HepG2 (cell line): ENCODE data around the gene TNN. TPM values are rescaled to one million over a fixed set of nuclear protein-coding genes. Genes with fewer than 3 reads are reported as not detected.

ENCODE experiments used
- ATAC-seq: fragments of 200-7000 bp; cut with Tn5 transposase; 3 replicates; pipeline ENCODE4 v1.9.1; 2020; ENCODE audit warnings: mild to moderate bottlenecking, moderate library complexity
- BruUV-seq: library from RNA; stranded (reverse); fragments of 400-500 nt; replicated peaks from 2 replicates; lab custom pipeline; 2021; lab: Mats Ljungman, UMichigan
- CTCF ChIA-PET: fragments of 300-600 bp; formaldehyde crosslinking; extraction: SDS; loops from one replicate; lab custom pipeline; 2021; ENCODE audit warnings: low total read pairs, inconsistent platforms, low intra/inter-chr PET ratio; lab: Yijun Ruan, JAX
- POLR2A ChIA-PET: fragments of 350-600 bp; sonication (Branson Sonifier 250); formaldehyde crosslinking; loops from one replicate; lab custom pipeline; 2020; ENCODE audit warnings: antibody characterized with exemption, inconsistent platforms; lab: Yijun Ruan, JAX
- DNase-seq: peaks from one replicate; pipeline ENCODE4 v3.0.0-alpha.2; 2015; ENCODE audit warnings: low spot score
- FAIRE-seq: peaks from 3 replicates; lab custom pipeline; 2011; peaks lifted over from hg19 to GRCh38; lab: Jason Lieb, UNC
- H2AFZ ChIP-seq: one replicate; pipeline ENCODE4 v1.6.1; 2011; ENCODE audit warnings: low read length, inconsistent platforms
- H3K27ac ChIP-seq: fragments of 300-600 bp; 3 replicates; pipeline ENCODE4 v1.8.0; 2011; ENCODE audit warnings: mixed run types, mild to moderate bottlenecking, mixed read lengths, low read length, inconsistent platforms; ENCODE audit not compliant: insufficient read depth; ENCODE audit errors: extremely low read length
- H3K27me3 ChIP-seq, 2 experiments: fragments of 200-600 bp in 1 of 2; 2 replicates in 1 of 2; 3 replicates in 1 of 2; pipeline versions ENCODE4 v1.6.0 to v1.8.0; 2011; ENCODE audit warnings: low read length in 2 of 2, mild to moderate bottlenecking in 2 of 2, moderate library complexity in 2 of 2, inconsistent platforms in 1 of 2; ENCODE audit not compliant: insufficient read depth in 2 of 2, control insufficient read depth in 1 of 2
- H3K36me3 ChIP-seq, 2 experiments: fragments of 200-600 bp in 1 of 2; replicated peaks in 1 of 2; 2 replicates in 1 of 2; 3 replicates in 1 of 2; pipeline versions ENCODE4 v1.5.1 to v1.8.0; 2011; ENCODE audit warnings: low read length in 2 of 2, inconsistent platforms in 1 of 2; ENCODE audit not compliant: insufficient read depth in 2 of 2, control insufficient read depth in 1 of 2
- H3K4me1 ChIP-seq: 2 replicates; pipeline ENCODE4 v1.5.1; 2012; ENCODE audit warnings: low read length, inconsistent platforms; ENCODE audit not compliant: insufficient read depth
- H3K4me2 ChIP-seq: 2 replicates; pipeline ENCODE4 v1.6.0; 2011; ENCODE audit warnings: low read depth, low read length, inconsistent platforms
- H3K4me3 ChIP-seq, 3 experiments: fragments of 200-600 bp in 1 of 3; sonication (generic), shearing (Covaris generic) in 1 of 3; replicated peaks in 1 of 3; 2 replicates each; pipeline ENCODE4 v1.5.1; 2011 to 2016; ENCODE audit warnings: low read length in 3 of 3, inconsistent platforms in 2 of 3, low read depth in 2 of 3, mild to moderate bottlenecking in 2 of 3, control low read depth in 1 of 3, mixed read lengths in 1 of 3; ENCODE audit not compliant: insufficient read depth in 1 of 3
- H3K79me2 ChIP-seq: one replicate; pipeline ENCODE4 v1.6.1; 2011; ENCODE audit warnings: low read length, inconsistent platforms; ENCODE audit not compliant: insufficient read depth
- H3K9ac ChIP-seq: 2 replicates; pipeline ENCODE4 v1.6.0; 2011; ENCODE audit warnings: mild to moderate bottlenecking, low read depth, low read length, inconsistent platforms; ENCODE audit not compliant: insufficient read depth
- H3K9me3 ChIP-seq: 2 replicates; pipeline ENCODE4 v1.5.1; 2012; ENCODE audit warnings: mild to moderate bottlenecking, low read length
- H4K20me1 ChIP-seq: 2 replicates; pipeline ENCODE4 v1.6.0; 2011; ENCODE audit warnings: inconsistent platforms, mild to moderate bottlenecking, low read length, moderate library complexity; ENCODE audit not compliant: insufficient read depth
- CEBPG ChIP-seq: IDR thresholded peaks from 2 replicates; pipeline ENCODE4 v1.6.1; 2016
- ERF ChIP-seq: IDR thresholded peaks from 2 replicates; pipeline ENCODE4 v1.6.1; 2018; ENCODE audit warnings: missing biosample characterization, missing genetic modification reagents
- MIXL1 ChIP-seq: IDR thresholded peaks from 2 replicates; pipeline ENCODE4 v1.6.1; 2016
- YEATS4 ChIP-seq: sonication (generic); formaldehyde crosslinking; IDR thresholded peaks from 2 replicates; pipeline ENCODE4 v1.4.0; 2020; ENCODE audit warnings: missing genetic modification reagents, borderline replicate concordance
- WGBS: methylation state at CpG from one replicate; pipeline ENCODE4 v1.1.6; 2017; ENCODE audit warnings: low lambda C conversion rate; 5-methylcytosine and 5-hydroxymethylcytosine counted together
- in situ Hi-C: cut with HindIII; loops from 2 replicates; pipeline ENCODE4 v1.10.0; 2017; ENCODE audit warnings: low pct_unique_long_range_greater_than_20kb; ENCODE audit not compliant: extremely low pct_ligation_motif_present
- intact Hi-C: fragments of 100-400 bp; cut with micrococcal nuclease; formaldehyde crosslinking; loops from one replicate; pipeline ENCODE4 v1.10.0; 2022; ENCODE audit not compliant: unreplicated experiment
- polyA plus RNA-seq, 8 experiments: library from polyadenylated mRNA; depleted of rRNA in 3 of 8; stranded (reverse) in 7 of 8; unstranded in 1 of 8; fragments of >200 nt; fragmentation: Illumina TruSeq in 4 of 8; extraction: Trizol in 4 of 8; gene quantifications; 2 replicates each; pipeline versions ENCODE4 v1.2.1 to v1.2.3, GENCODE V29; 2011 to 2016; ENCODE audit warnings: low read depth in 4 of 8, missing spikeins in 1 of 8, mixed read lengths in 1 of 8; ENCODE audit not compliant: insufficient read depth in 1 of 8
- total RNA-seq, 5 experiments: library from RNA; depleted of rRNA; stranded (reverse); fragments of >200 nt; fragmentation: Illumina TruSeq; extraction: Trizol; gene quantifications; 2 replicates each; pipeline ENCODE4 v1.2.3, GENCODE V29; 2016; ENCODE audit warnings: low read depth in 1 of 5
- TF ChIP-seq, protein P1 (sequence below): sonication (generic); formaldehyde crosslinking; IDR thresholded peaks from 2 replicates; pipeline ENCODE4 v1.4.0; 2020; ENCODE audit warnings: missing genetic modification reagents
- TF ChIP-seq, protein P2 (sequence below): sonication (generic); formaldehyde crosslinking; IDR thresholded peaks from 2 replicates; pipeline ENCODE4 v1.8.0; 2023; ENCODE audit warnings: mild to moderate bottlenecking, missing genetic modification reagents
- TF ChIP-seq, protein P3 (sequence below): IDR thresholded peaks from 2 replicates; pipeline ENCODE4 v1.6.1; 2016; ENCODE audit warnings: low read depth, missing genetic modification reagents, missing compliant biosample characterization
- TF ChIP-seq, protein P4 (sequence below): IDR thresholded peaks from 2 replicates; pipeline ENCODE4 v1.6.1; 2016

Gene TNN
- total and polyA plus RNA-seq, 2 of the 13 experiments (the other 11 are each of a cell fraction or from before 2014, with no cell fraction given): not detected

DNA sequence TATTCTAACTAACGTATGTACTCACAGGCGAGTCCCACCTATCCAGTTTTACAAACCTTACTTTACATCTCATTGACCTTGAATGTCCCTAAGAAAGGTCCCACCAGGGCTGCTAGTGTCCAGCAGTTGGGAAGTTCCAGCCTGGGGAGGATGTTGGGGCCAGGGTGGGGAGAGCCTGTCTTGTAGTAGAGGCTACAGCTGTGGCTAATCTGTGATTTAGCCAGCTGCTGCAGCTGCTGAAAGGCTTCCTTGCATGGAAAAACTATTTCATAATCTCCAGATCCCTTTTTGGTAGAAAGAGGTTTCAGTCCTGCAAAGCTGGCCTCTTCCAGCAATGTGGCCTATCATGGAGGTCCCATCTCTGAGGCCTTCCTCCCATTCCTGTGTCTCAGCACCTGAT lies 23.1 kb downstream of the TNN start (continued):
- TF ChIP-seq, protein P1, sequence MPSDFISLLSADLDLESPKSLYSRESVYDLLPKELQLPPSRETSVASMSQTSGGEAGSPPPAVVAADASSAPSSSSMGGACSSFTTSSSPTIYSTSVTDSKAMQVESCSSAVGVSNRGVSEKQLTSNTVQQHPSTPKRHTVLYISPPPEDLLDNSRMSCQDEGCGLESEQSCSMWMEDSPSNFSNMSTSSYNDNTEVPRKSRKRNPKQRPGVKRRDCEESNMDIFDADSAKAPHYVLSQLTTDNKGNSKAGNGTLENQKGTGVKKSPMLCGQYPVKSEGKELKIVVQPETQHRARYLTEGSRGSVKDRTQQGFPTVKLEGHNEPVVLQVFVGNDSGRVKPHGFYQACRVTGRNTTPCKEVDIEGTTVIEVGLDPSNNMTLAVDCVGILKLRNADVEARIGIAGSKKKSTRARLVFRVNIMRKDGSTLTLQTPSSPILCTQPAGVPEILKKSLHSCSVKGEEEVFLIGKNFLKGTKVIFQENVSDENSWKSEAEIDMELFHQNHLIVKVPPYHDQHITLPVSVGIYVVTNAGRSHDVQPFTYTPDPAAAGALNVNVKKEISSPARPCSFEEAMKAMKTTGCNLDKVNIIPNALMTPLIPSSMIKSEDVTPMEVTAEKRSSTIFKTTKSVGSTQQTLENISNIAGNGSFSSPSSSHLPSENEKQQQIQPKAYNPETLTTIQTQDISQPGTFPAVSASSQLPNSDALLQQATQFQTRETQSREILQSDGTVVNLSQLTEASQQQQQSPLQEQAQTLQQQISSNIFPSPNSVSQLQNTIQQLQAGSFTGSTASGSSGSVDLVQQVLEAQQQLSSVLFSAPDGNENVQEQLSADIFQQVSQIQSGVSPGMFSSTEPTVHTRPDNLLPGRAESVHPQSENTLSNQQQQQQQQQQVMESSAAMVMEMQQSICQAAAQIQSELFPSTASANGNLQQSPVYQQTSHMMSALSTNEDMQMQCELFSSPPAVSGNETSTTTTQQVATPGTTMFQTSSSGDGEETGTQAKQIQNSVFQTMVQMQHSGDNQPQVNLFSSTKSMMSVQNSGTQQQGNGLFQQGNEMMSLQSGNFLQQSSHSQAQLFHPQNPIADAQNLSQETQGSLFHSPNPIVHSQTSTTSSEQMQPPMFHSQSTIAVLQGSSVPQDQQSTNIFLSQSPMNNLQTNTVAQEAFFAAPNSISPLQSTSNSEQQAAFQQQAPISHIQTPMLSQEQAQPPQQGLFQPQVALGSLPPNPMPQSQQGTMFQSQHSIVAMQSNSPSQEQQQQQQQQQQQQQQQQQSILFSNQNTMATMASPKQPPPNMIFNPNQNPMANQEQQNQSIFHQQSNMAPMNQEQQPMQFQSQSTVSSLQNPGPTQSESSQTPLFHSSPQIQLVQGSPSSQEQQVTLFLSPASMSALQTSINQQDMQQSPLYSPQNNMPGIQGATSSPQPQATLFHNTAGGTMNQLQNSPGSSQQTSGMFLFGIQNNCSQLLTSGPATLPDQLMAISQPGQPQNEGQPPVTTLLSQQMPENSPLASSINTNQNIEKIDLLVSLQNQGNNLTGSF (CRISPR knock-in tag): no peak

DNA sequence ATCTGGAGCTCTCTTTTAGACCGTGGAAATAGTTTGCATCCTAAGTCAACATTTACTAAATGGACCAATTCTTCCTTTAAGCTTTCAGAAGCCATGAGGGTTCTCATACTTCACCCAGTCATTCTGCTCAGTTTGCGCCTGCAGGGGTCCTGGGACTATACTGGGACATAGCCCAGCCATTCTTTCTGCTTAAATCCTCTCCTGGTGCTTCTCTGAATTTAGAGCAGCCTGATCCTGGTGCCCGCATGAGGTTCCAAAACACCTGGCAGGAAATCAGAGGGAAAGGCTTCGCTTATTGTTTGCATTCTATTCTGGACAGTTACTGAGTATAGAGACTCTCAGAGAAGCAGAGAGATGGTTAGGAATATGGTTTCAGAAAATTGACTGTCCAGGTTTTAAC lies 27.0 kb downstream of the TNN start:
- H3K27ac ChIP-seq: no peak overlapping the region
- TF ChIP-seq, protein P2, sequence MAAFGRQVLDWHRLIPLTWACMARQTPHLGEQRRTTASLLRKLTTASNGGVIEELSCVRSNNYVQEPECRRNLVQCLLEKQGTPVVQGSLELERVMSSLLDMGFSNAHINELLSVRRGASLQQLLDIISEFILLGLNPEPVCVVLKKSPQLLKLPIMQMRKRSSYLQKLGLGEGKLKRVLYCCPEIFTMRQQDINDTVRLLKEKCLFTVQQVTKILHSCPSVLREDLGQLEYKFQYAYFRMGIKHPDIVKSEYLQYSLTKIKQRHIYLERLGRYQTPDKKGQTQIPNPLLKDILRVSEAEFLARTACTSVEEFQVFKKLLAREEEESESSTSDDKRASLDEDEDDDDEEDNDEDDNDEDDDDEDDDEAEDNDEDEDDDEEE (CRISPR knock-in tag): no peak
- TF ChIP-seq, protein P3, sequence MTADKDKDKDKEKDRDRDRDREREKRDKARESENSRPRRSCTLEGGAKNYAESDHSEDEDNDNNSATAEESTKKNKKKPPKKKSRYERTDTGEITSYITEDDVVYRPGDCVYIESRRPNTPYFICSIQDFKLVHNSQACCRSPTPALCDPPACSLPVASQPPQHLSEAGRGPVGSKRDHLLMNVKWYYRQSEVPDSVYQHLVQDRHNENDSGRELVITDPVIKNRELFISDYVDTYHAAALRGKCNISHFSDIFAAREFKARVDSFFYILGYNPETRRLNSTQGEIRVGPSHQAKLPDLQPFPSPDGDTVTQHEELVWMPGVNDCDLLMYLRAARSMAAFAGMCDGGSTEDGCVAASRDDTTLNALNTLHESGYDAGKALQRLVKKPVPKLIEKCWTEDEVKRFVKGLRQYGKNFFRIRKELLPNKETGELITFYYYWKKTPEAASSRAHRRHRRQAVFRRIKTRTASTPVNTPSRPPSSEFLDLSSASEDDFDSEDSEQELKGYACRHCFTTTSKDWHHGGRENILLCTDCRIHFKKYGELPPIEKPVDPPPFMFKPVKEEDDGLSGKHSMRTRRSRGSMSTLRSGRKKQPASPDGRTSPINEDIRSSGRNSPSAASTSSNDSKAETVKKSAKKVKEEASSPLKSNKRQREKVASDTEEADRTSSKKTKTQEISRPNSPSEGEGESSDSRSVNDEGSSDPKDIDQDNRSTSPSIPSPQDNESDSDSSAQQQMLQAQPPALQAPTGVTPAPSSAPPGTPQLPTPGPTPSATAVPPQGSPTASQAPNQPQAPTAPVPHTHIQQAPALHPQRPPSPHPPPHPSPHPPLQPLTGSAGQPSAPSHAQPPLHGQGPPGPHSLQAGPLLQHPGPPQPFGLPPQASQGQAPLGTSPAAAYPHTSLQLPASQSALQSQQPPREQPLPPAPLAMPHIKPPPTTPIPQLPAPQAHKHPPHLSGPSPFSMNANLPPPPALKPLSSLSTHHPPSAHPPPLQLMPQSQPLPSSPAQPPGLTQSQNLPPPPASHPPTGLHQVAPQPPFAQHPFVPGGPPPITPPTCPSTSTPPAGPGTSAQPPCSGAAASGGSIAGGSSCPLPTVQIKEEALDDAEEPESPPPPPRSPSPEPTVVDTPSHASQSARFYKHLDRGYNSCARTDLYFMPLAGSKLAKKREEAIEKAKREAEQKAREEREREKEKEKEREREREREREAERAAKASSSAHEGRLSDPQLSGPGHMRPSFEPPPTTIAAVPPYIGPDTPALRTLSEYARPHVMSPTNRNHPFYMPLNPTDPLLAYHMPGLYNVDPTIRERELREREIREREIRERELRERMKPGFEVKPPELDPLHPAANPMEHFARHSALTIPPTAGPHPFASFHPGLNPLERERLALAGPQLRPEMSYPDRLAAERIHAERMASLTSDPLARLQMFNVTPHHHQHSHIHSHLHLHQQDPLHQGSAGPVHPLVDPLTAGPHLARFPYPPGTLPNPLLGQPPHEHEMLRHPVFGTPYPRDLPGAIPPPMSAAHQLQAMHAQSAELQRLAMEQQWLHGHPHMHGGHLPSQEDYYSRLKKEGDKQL: no peak
- no peak for TF ChIP-seq YEATS4 (CRISPR knock-in tag)
- TF ChIP-seq MIXL1 (CRISPR knock-in tag): no peak
- TF ChIP-seq, protein P4, sequence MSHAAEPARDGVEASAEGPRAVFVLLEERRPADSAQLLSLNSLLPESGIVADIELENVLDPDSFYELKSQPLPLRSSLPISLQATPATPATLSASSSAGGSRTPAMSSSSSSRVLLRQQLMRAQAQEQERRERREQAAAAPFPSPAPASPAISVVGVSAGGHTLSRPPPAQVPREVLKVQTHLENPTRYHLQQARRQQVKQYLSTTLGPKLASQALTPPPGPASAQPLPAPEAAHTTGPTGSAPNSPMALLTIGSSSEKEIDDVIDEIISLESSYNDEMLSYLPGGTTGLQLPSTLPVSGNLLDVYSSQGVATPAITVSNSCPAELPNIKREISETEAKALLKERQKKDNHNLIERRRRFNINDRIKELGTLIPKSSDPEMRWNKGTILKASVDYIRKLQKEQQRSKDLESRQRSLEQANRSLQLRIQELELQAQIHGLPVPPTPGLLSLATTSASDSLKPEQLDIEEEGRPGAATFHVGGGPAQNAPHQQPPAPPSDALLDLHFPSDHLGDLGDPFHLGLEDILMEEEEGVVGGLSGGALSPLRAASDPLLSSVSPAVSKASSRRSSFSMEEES (CRISPR knock-in tag): no peak
- TF ChIP-seq ERF: no peak
- no peak for TF ChIP-seq CEBPG
- H3K27me3 ChIP-seq: no peaks in the 10 kb centered on the region
- ChIA-PET CTCF (no interaction called here), POLR2A (no interaction called here)
- DNase-seq (no peak), ATAC-seq (no peak), FAIRE-seq (no peak)
- H3K79me2 ChIP-seq: no peaks in the 10 kb centered on the region
- H3K4me1 ChIP-seq: peaks cover 13% of the 10 kb centered on the region
- in situ Hi-C loops: no loop called here
- intact Hi-C loops: no loop called here
- no TSS peak for BruUV-seq
- H3K4me3 ChIP-seq: no peak overlapping the region
- H3K4me2 ChIP-seq: no peak overlapping the region
- no peak overlapping the region for H2AFZ ChIP-seq
- H3K9ac ChIP-seq: no peak overlapping the region
- H4K20me1 ChIP-seq: no peaks in the 10 kb centered on the region
- no peaks in the 10 kb centered on the region for H3K36me3 ChIP-seq
- H3K9me3 ChIP-seq: no peaks in the 10 kb centered on the region
- 52% methylated on average over 4 of the region's 4 CpGs for WGBS
